HepG2 (cell line): ENCODE measurements around the gene AGAP1. TPM values are rescaled to one million over a fixed set of nuclear protein-coding genes. Genes with fewer than 3 reads are reported as not detected.

ENCODE experiments used
- ASH2L ChIP-seq: fragments of 300-600, 200-600 bp; sonication (generic); IDR thresholded peaks from 2 replicates; pipeline ENCODE4 v1.7.0; 2017; ENCODE audit warnings: low read depth, mild to moderate bottlenecking, moderate library complexity, mixed read lengths, low read length; ENCODE audit not compliant: insufficient read length
- BCL3 ChIP-seq: sonication (generic); formaldehyde crosslinking; IDR thresholded peaks from 2 replicates; pipeline ENCODE4 v1.5.1; 2020; ENCODE audit warnings: mild to moderate bottlenecking, missing genetic modification reagents, moderate library complexity
- EHMT2 ChIP-seq: fragments of 200-600 bp; sonication (generic); IDR thresholded peaks from 2 replicates; pipeline ENCODE4 v1.7.0; 2017; ENCODE audit warnings: antibody characterized with exemption, low read depth, low read length, borderline replicate concordance
- HMGXB3 ChIP-seq: sonication (generic); formaldehyde crosslinking; IDR thresholded peaks from 2 replicates; pipeline ENCODE4 v1.4.0; 2020; ENCODE audit warnings: missing genetic modification reagents, borderline replicate concordance
- PITX1 ChIP-seq: sonication (generic); formaldehyde crosslinking; IDR thresholded peaks from 2 replicates; pipeline ENCODE4 v1.5.1; 2020; ENCODE audit warnings: mild to moderate bottlenecking, missing genetic modification reagents
- TEAD2 ChIP-seq: sonication (generic); formaldehyde crosslinking; IDR thresholded peaks from 2 replicates; pipeline ENCODE4 v1.9.0; 2021; ENCODE audit warnings: missing genetic modification reagents
- TOE1 ChIP-seq: sonication (generic); formaldehyde crosslinking; IDR thresholded peaks from 2 replicates; pipeline ENCODE4 v1.4.0; 2020; ENCODE audit warnings: mild to moderate bottlenecking, missing genetic modification reagents
- ZBTB10 ChIP-seq: sonication (generic); formaldehyde crosslinking; IDR thresholded peaks from 2 replicates; pipeline ENCODE4 v1.4.0; 2020; ENCODE audit warnings: missing genetic modification reagents, borderline replicate concordance
- ZNF354B ChIP-seq: sonication (generic); formaldehyde crosslinking; IDR thresholded peaks from 2 replicates; pipeline ENCODE4 v1.8.0; 2022; ENCODE audit warnings: mild to moderate bottlenecking, missing genetic modification reagents
- ZNF558 ChIP-seq: sonication (generic); formaldehyde crosslinking; IDR thresholded peaks from 2 replicates; pipeline ENCODE4 v1.9.0; 2022; ENCODE audit warnings: mild to moderate bottlenecking, missing genetic modification reagents, borderline replicate concordance
- ZNF660 ChIP-seq: sonication (generic); formaldehyde crosslinking; IDR thresholded peaks from 2 replicates; pipeline ENCODE4 v1.5.1; 2020; ENCODE audit warnings: mild to moderate bottlenecking, low read depth, missing genetic modification reagents, borderline replicate concordance
- polyA plus RNA-seq, 8 experiments: library from polyadenylated mRNA; depleted of rRNA in 3 of 8; stranded (reverse) in 7 of 8; unstranded in 1 of 8; fragments of >200 nt; fragmentation: Illumina TruSeq in 4 of 8; extraction: Trizol in 4 of 8; gene quantifications; 2 replicates each; pipeline versions ENCODE4 v1.2.1 to v1.2.3, GENCODE V29; 2011 to 2016; ENCODE audit warnings: low read depth in 4 of 8, missing spikeins in 1 of 8, mixed read lengths in 1 of 8; ENCODE audit not compliant: insufficient read depth in 1 of 8
- total RNA-seq, 5 experiments: library from RNA; depleted of rRNA; stranded (reverse); fragments of >200 nt; fragmentation: Illumina TruSeq; extraction: Trizol; gene quantifications; 2 replicates each; pipeline ENCODE4 v1.2.3, GENCODE V29; 2016; ENCODE audit warnings: low read depth in 1 of 5

AGAP1 gene
- total and polyA plus RNA-seq, 2 of the 13 experiments (the other 11 are each of a cell fraction or from before 2014, with no cell fraction given) = 21.2 to 32.7 TPM

DNA sequence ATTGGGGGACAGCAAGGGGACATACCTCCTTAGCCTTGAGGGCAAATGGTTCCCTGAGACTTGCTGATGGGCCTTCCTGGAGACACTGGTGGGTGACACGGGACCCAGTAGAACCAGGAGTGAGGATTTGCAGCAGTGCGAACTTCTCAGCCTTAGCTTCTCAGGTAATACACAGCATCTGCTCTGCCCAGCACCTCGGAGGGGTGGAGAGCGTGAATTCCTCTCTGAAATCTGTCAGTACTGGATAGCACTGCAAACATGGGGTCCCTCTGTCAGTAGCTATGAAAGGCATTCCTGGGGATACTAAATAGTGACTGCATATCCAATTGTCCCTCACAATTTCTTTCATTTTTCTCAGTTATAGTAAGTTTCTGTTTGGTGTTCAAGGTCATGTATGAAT, 522.7 kb downstream of the AGAP1 start (continued):
- TF ChIP-seq ZBTB10 (no peak), EHMT2 (no peak), TEAD2 (no peak), TOE1 (CRISPR knock-in tag) (no peak), ASH2L (no peak), ZNF660 (CRISPR knock-in tag) (no peak), BCL3 (CRISPR knock-in tag) (no peak), ZNF354B (CRISPR knock-in tag) (no peak), HMGXB3 (CRISPR knock-in tag) (no peak), PITX1 (no peak), ZNF558 (CRISPR knock-in tag) (no peak)
